HepG2 (cell line): ENCODE data around the gene BICDL1. TPM values are rescaled to one million over a fixed set of nuclear protein-coding genes. Genes with fewer than 3 reads are reported as not detected.
A peak's percentile ranks its signal among the peaks of the same experiment; 100 is the strongest.

Experiments used
- ATAC-seq: fragments of 200-7000 bp; cut with Tn5 transposase; 3 replicates; pipeline ENCODE4 v1.9.1; 2020; ENCODE audit warnings: mild to moderate bottlenecking, moderate library complexity
- BruUV-seq: library from RNA; stranded (reverse); fragments of 400-500 nt; replicated peaks from 2 replicates; lab custom pipeline; 2021; lab: Mats Ljungman, UMichigan
- CTCF ChIA-PET: fragments of 300-600 bp; formaldehyde crosslinking; extraction: SDS; loops from one replicate; lab custom pipeline; 2021; ENCODE audit warnings: low total read pairs, inconsistent platforms, low intra/inter-chr PET ratio; lab: Yijun Ruan, JAX
- POLR2A ChIA-PET: fragments of 350-600 bp; sonication (Branson Sonifier 250); formaldehyde crosslinking; loops from one replicate; lab custom pipeline; 2020; ENCODE audit warnings: antibody characterized with exemption, inconsistent platforms; lab: Yijun Ruan, JAX
- DNase-seq: peaks from one replicate; pipeline ENCODE4 v3.0.0-alpha.2; 2015; ENCODE audit warnings: low spot score
- FAIRE-seq: peaks from 3 replicates; lab custom pipeline; 2011; peaks lifted over from hg19 to GRCh38; lab: Jason Lieb, UNC
- H2AFZ ChIP-seq: one replicate; pipeline ENCODE4 v1.6.1; 2011; ENCODE audit warnings: low read length, inconsistent platforms
- H3K27ac ChIP-seq: fragments of 300-600 bp; 3 replicates; pipeline ENCODE4 v1.8.0; 2011; ENCODE audit warnings: mixed run types, mild to moderate bottlenecking, mixed read lengths, low read length, inconsistent platforms; ENCODE audit not compliant: insufficient read depth; ENCODE audit errors: extremely low read length
- H3K27me3 ChIP-seq, 2 experiments: fragments of 200-600 bp in 1 of 2; 2 replicates in 1 of 2; 3 replicates in 1 of 2; pipeline versions ENCODE4 v1.6.0 to v1.8.0; 2011; ENCODE audit warnings: low read length in 2 of 2, mild to moderate bottlenecking in 2 of 2, moderate library complexity in 2 of 2, inconsistent platforms in 1 of 2; ENCODE audit not compliant: insufficient read depth in 2 of 2, control insufficient read depth in 1 of 2
- H3K36me3 ChIP-seq, 2 experiments: fragments of 200-600 bp in 1 of 2; replicated peaks in 1 of 2; 2 replicates in 1 of 2; 3 replicates in 1 of 2; pipeline versions ENCODE4 v1.5.1 to v1.8.0; 2011; ENCODE audit warnings: low read length in 2 of 2, inconsistent platforms in 1 of 2; ENCODE audit not compliant: insufficient read depth in 2 of 2, control insufficient read depth in 1 of 2
- H3K4me1 ChIP-seq: 2 replicates; pipeline ENCODE4 v1.5.1; 2012; ENCODE audit warnings: low read length, inconsistent platforms; ENCODE audit not compliant: insufficient read depth
- H3K4me2 ChIP-seq: 2 replicates; pipeline ENCODE4 v1.6.0; 2011; ENCODE audit warnings: low read depth, low read length, inconsistent platforms
- H3K4me3 ChIP-seq, 3 experiments: fragments of 200-600 bp in 1 of 3; sonication (generic), shearing (Covaris generic) in 1 of 3; replicated peaks in 1 of 3; 2 replicates each; pipeline ENCODE4 v1.5.1; 2011 to 2016; ENCODE audit warnings: low read length in 3 of 3, inconsistent platforms in 2 of 3, low read depth in 2 of 3, mild to moderate bottlenecking in 2 of 3, control low read depth in 1 of 3, mixed read lengths in 1 of 3; ENCODE audit not compliant: insufficient read depth in 1 of 3
- H3K79me2 ChIP-seq: one replicate; pipeline ENCODE4 v1.6.1; 2011; ENCODE audit warnings: low read length, inconsistent platforms; ENCODE audit not compliant: insufficient read depth
- H3K9ac ChIP-seq: 2 replicates; pipeline ENCODE4 v1.6.0; 2011; ENCODE audit warnings: mild to moderate bottlenecking, low read depth, low read length, inconsistent platforms; ENCODE audit not compliant: insufficient read depth
- H3K9me3 ChIP-seq: 2 replicates; pipeline ENCODE4 v1.5.1; 2012; ENCODE audit warnings: mild to moderate bottlenecking, low read length
- H4K20me1 ChIP-seq: 2 replicates; pipeline ENCODE4 v1.6.0; 2011; ENCODE audit warnings: inconsistent platforms, mild to moderate bottlenecking, low read length, moderate library complexity; ENCODE audit not compliant: insufficient read depth
- HDAC1 ChIP-seq: sonication (generic); formaldehyde crosslinking; IDR thresholded peaks from 2 replicates; pipeline ENCODE4 v1.5.1; 2020; ENCODE audit warnings: mild to moderate bottlenecking, missing genetic modification reagents
- MED13 ChIP-seq: sonication (generic); formaldehyde crosslinking; IDR thresholded peaks from 2 replicates; pipeline ENCODE4 v1.5.0; 2020; ENCODE audit warnings: missing genetic modification reagents
- POLR2AphosphoS2 ChIP-seq: IDR thresholded peaks from 2 replicates; pipeline ENCODE4 v1.6.1; 2011; ENCODE audit warnings: low read depth, low read length, improper control_type of control experiment
- TBP ChIP-seq: sonication (generic); formaldehyde crosslinking; IDR thresholded peaks from 2 replicates; pipeline ENCODE4 v1.5.0; 2020; ENCODE audit warnings: missing genetic modification reagents
- ZNF160 ChIP-seq: sonication (generic); formaldehyde crosslinking; IDR thresholded peaks from 2 replicates; pipeline ENCODE4 v1.8.0; 2022; ENCODE audit warnings: mild to moderate bottlenecking, inconsistent platforms, missing genetic modification reagents
- ZNF883 ChIP-seq: sonication (generic); formaldehyde crosslinking; IDR thresholded peaks from 2 replicates; pipeline ENCODE4 v1.5.1; 2020; ENCODE audit warnings: mild to moderate bottlenecking, missing genetic modification reagents; ENCODE audit errors: not compliant biosample characterization
- WGBS: methylation state at CpG from one replicate; pipeline ENCODE4 v1.1.6; 2017; ENCODE audit warnings: low lambda C conversion rate; 5-methylcytosine and 5-hydroxymethylcytosine counted together
- in situ Hi-C: cut with HindIII; loops from 2 replicates; pipeline ENCODE4 v1.10.0; 2017; ENCODE audit warnings: low pct_unique_long_range_greater_than_20kb; ENCODE audit not compliant: extremely low pct_ligation_motif_present
- intact Hi-C: fragments of 100-400 bp; cut with micrococcal nuclease; formaldehyde crosslinking; loops from one replicate; pipeline ENCODE4 v1.10.0; 2022; ENCODE audit not compliant: unreplicated experiment
- polyA plus RNA-seq, 8 experiments: library from polyadenylated mRNA; depleted of rRNA in 3 of 8; stranded (reverse) in 7 of 8; unstranded in 1 of 8; fragments of >200 nt; fragmentation: Illumina TruSeq in 4 of 8; extraction: Trizol in 4 of 8; gene quantifications; 2 replicates each; pipeline versions ENCODE4 v1.2.1 to v1.2.3, GENCODE V29; 2011 to 2016; ENCODE audit warnings: low read depth in 4 of 8, missing spikeins in 1 of 8, mixed read lengths in 1 of 8; ENCODE audit not compliant: insufficient read depth in 1 of 8
- total RNA-seq, 5 experiments: library from RNA; depleted of rRNA; stranded (reverse); fragments of >200 nt; fragmentation: Illumina TruSeq; extraction: Trizol; gene quantifications; 2 replicates each; pipeline ENCODE4 v1.2.3, GENCODE V29; 2016; ENCODE audit warnings: low read depth in 1 of 5
- TF ChIP-seq, protein P1 (sequence below): sonication (generic); formaldehyde crosslinking; IDR thresholded peaks from 2 replicates; pipeline ENCODE4 v1.5.1; 2020; ENCODE audit warnings: mild to moderate bottlenecking, moderate library complexity, missing genetic modification reagents
- TF ChIP-seq, protein P2 (sequence below): sonication (generic); formaldehyde crosslinking; IDR thresholded peaks from 2 replicates; pipeline ENCODE4 v1.5.0; 2020; ENCODE audit warnings: missing genetic modification reagents
- TF ChIP-seq, protein P3 (sequence below): sonication (generic); formaldehyde crosslinking; IDR thresholded peaks from 2 replicates; pipeline ENCODE4 v1.4.0; 2020; ENCODE audit warnings: missing genetic modification reagents, mild to moderate bottlenecking, borderline replicate concordance
- TF ChIP-seq, protein P4 (sequence below): IDR thresholded peaks from 2 replicates; pipeline ENCODE4 v1.6.1; 2016; ENCODE audit warnings: control low read depth

BICDL1 gene
- total and polyA plus RNA-seq, 2 of the 13 experiments (the other 11 are each of a cell fraction or from before 2014, with no cell fraction given) = 3.6 to 9.7 TPM

DNA sequence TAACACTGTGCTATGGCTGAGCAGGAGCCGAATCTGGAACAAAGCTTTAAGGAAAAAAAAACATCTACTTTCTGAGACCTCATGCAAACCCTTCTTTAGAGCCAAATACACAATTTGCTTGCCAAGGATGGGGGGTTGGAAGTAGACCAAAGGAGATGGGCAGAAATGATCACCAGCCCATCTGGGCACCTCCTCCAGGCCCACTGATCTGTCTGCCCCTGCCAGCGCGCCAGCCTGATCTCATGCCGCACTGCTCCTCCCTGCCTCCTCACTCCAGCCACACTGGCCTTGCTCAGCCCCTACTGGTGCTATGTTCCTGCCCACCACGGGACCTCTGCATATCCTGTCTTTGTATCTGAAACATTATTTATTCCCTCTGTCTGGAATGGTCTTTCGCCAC, 152.3 kb downstream of the BICDL1 start:
- Histone ChIP-seq H3K9me3 (no peaks in the 10 kb centered on the region), H3K27ac (no peak overlapping the region), H3K79me2 (no peaks in the 10 kb centered on the region), H2AFZ (no peak overlapping the region), H3K27me3 (no peaks in the 10 kb centered on the region), H3K36me3 (peaks cover 68 to 85% of the 10 kb centered on the region in 2 experiments), H3K9ac (no peak overlapping the region), H3K4me3 (no peak overlapping the region), H3K4me2 (no peak overlapping the region), H4K20me1 (no peaks in the 10 kb centered on the region; the same call in 1 of the 2 replicates), H3K4me1 (0 out of 2 replicates have a peak, but pooled peaks cover 5% of the 10 kb centered on the region)
- DNase-seq (no peak), ATAC-seq (no peak), FAIRE-seq (no peak)
- BruUV-seq = TSS peak; percentile 36
- no peak for TF ChIP-seq ZNF883
- TF ChIP-seq TBP (CRISPR knock-in tag) = no peak
- no peak for TF ChIP-seq ZNF160
- TF ChIP-seq, protein P1, sequence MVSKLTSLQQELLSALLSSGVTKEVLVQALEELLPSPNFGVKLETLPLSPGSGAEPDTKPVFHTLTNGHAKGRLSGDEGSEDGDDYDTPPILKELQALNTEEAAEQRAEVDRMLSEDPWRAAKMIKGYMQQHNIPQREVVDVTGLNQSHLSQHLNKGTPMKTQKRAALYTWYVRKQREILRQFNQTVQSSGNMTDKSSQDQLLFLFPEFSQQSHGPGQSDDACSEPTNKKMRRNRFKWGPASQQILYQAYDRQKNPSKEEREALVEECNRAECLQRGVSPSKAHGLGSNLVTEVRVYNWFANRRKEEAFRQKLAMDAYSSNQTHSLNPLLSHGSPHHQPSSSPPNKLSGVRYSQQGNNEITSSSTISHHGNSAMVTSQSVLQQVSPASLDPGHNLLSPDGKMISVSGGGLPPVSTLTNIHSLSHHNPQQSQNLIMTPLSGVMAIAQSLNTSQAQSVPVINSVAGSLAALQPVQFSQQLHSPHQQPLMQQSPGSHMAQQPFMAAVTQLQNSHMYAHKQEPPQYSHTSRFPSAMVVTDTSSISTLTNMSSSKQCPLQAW (CRISPR knock-in tag) = no peak
- intact Hi-C loops (no loop called here), in situ Hi-C loops (no loop called here)
- WGBS = 97% methylated on average over 6 of the region's 6 CpGs
- ChIA-PET CTCF (no interaction called here), POLR2A (no interaction called here)

DNA sequence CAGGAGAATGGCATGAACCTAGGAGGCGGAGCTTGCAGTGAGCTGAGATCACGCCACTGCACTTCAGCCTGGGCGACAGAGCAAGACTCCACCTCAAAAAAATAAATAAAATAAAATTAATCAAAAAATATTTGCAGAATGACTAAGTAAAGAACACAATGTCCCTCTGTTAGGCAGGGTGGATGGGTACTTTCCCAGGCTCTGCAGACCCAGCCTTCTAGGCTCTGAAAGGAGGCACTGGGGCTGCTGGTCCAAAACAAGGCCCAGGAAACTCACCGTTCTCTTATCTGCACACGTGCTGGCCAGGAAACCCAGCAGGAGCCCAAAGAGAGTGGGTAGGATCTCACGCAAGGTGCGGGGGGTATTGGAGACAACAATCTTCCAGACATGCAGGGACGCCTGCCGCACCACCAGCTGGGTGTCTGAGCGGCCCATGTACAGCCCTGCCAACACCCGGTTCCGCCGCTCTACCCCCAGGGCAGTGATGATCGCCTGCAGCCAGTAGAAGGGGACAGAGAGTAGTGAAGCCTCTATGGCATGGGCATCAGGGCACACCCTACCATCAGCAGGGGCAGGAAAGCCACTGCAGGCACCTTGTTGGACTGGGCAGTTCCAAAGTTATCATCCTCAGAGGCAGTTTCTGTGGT, 153.3 kb downstream of the BICDL1 start:
- no peaks in the 10 kb centered on the region for H3K9me3 ChIP-seq
- H3K79me2 ChIP-seq = no peaks in the 10 kb centered on the region
- DNase-seq (no peak), ATAC-seq (no peak), FAIRE-seq (no peak)
- no peaks in the 10 kb centered on the region; the same call in 1 of the 2 replicates for H4K20me1 ChIP-seq
- WGBS = 100% methylated on average over 7 of the region's 14 CpGs
- ChIA-PET POLR2A (no interaction called here), CTCF (no interaction called here)
- in situ Hi-C loops (no loop called here), intact Hi-C loops (no loop called here)
- H3K9ac ChIP-seq = no peak overlapping the region
- H3K36me3 ChIP-seq = peaks cover 64 to 84% of the 10 kb centered on the region in 2 experiments
- no peaks in the 10 kb centered on the region for H3K27me3 ChIP-seq
- no peak overlapping the region for H2AFZ ChIP-seq
- BruUV-seq = no TSS peak
- H3K4me3 ChIP-seq = no peak overlapping the region
- H3K4me1 ChIP-seq = 0 out of 2 replicates have a peak, but pooled peaks cover 5% of the 10 kb centered on the region
- H3K4me2 ChIP-seq = no peak overlapping the region
- no peak overlapping the region for H3K27ac ChIP-seq
- TF ChIP-seq, protein P2, sequence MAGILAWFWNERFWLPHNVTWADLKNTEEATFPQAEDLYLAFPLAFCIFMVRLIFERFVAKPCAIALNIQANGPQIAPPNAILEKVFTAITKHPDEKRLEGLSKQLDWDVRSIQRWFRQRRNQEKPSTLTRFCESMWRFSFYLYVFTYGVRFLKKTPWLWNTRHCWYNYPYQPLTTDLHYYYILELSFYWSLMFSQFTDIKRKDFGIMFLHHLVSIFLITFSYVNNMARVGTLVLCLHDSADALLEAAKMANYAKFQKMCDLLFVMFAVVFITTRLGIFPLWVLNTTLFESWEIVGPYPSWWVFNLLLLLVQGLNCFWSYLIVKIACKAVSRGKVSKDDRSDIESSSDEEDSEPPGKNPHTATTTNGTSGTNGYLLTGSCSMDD = no peak
- TF ChIP-seq MED13 (CRISPR knock-in tag) (no peak), HDAC1 (CRISPR knock-in tag) (no peak), POLR2AphosphoS2 (no peak)
- TF ChIP-seq, protein P3, sequence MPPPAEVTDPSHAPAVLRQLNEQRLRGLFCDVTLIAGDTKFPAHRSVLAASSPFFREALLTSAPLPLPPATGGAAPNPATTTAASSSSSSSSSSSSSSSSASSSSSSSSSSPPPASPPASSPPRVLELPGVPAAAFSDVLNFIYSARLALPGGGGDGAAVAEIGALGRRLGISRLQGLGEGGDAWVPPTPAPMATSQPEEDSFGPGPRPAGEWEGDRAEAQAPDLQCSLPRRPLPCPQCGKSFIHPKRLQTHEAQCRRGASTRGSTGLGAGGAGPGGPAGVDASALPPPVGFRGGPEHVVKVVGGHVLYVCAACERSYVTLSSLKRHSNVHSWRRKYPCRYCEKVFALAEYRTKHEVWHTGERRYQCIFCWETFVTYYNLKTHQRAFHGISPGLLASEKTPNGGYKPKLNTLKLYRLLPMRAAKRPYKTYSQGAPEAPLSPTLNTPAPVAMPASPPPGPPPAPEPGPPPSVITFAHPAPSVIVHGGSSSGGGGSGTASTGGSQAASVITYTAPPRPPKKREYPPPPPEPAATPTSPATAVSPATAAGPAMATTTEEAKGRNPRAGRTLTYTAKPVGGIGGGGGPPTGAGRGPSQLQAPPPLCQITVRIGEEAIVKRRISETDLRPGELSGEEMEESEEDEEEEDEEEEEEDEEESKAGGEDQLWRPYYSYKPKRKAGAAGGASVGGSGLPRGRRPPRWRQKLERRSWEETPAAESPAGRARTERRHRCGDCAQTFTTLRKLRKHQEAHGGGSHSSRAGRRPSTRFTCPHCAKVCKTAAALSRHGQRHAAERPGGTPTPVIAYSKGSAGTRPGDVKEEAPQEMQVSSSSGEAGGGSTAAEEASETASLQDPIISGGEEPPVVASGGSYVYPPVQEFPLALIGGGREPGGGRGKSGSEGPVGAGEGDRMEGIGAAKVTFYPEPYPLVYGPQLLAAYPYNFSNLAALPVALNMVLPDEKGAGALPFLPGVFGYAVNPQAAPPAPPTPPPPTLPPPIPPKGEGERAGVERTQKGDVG (CRISPR knock-in tag) = no peak
- TF ChIP-seq, protein P4, sequence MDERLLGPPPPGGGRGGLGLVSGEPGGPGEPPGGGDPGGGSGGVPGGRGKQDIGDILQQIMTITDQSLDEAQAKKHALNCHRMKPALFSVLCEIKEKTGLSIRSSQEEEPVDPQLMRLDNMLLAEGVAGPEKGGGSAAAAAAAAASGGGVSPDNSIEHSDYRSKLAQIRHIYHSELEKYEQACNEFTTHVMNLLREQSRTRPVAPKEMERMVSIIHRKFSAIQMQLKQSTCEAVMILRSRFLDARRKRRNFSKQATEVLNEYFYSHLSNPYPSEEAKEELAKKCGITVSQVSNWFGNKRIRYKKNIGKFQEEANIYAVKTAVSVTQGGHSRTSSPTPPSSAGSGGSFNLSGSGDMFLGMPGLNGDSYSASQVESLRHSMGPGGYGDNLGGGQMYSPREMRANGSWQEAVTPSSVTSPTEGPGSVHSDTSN (CRISPR knock-in tag) = no peak
